Measurements from ENCODE around the gene EPPIN. TPM values are rescaled to one million over a fixed set of nuclear protein-coding genes. Genes with fewer than 3 reads are reported as not detected.

Gene EPPIN
- total RNA-seq, 1 experiment from 2014 or later: not detected

Small RNA genes within 50 kb of the gene (small RNA-seq; reads per million reads assigned to genes)
- gene AL031663.1: not detected
- not detected for gene HSPD1P21
- gene RNA5SP485: 0.50 reads per million

Other genes with a start within 250 kb of the EPPIN start
- gene RBPJL, start 240.6 kb downstream of the EPPIN start, total RNA-seq (2014; rRNA removed; shearing (Covaris generic)): not detected in 2 replicates
- gene MATN4, start 239.1 kb downstream of the EPPIN start, total RNA-seq (2014; rRNA removed; shearing (Covaris generic)): 0.13 and 0.46 TPM in 2 replicates
- gene SDC4, start 199.0 kb downstream of the EPPIN start, total RNA-seq (2014; rRNA removed; shearing (Covaris generic)): 79.1 and 90.1 TPM in 2 replicates
- 73.6 and 74.7 TPM in 2 replicates for gene SYS1, start 184.2 kb downstream of the EPPIN start, total RNA-seq (2014; rRNA removed; shearing (Covaris generic))
- gene TP53TG5, start 169.1 kb downstream of the EPPIN start, total RNA-seq (2014; rRNA removed; shearing (Covaris generic)): 0.23 and 1.6 TPM in 2 replicates
- gene DBNDD2, start 139.1 kb downstream of the EPPIN start, total RNA-seq (2014; rRNA removed; shearing (Covaris generic)): 66.6 and 84.8 TPM in 2 replicates
- 164 and 165 TPM in 2 replicates for gene PIGT, start 131.3 kb downstream of the EPPIN start, total RNA-seq (2014; rRNA removed; shearing (Covaris generic))
- 17.7 and 21.9 TPM in 2 replicates for gene WFDC2, start 77.6 kb downstream of the EPPIN start, total RNA-seq (2014; rRNA removed; shearing (Covaris generic))
- not detected in 2 replicates for gene SPINT3, start 31.8 kb downstream of the EPPIN start, total RNA-seq (2014; rRNA removed; shearing (Covaris generic))
- not detected in 2 replicates for gene WFDC6, start 7.9 kb downstream of the EPPIN start, total RNA-seq (2014; rRNA removed; shearing (Covaris generic))
- gene WFDC8, start 31.9 kb upstream of the EPPIN start, total RNA-seq (2014; rRNA removed; shearing (Covaris generic)): not detected in 2 replicates
- not detected in 2 replicates for gene WFDC10A, start 82.3 kb upstream of the EPPIN start, total RNA-seq (2014; rRNA removed; shearing (Covaris generic))
- not detected in 2 replicates for gene WFDC9, start 83.9 kb upstream of the EPPIN start, total RNA-seq (2014; rRNA removed; shearing (Covaris generic))
- not detected in 2 replicates for gene WFDC11, start 122.8 kb upstream of the EPPIN start, total RNA-seq (2014; rRNA removed; shearing (Covaris generic))
- not detected in 2 replicates for gene WFDC13, start 154.6 kb upstream of the EPPIN start, total RNA-seq (2014; rRNA removed; shearing (Covaris generic))
- gene WFDC10B, start 157.6 kb upstream of the EPPIN start, total RNA-seq (2014; rRNA removed; shearing (Covaris generic)): not detected in 2 replicates
- gene SPINT4, start 174.9 kb upstream of the EPPIN start, total RNA-seq (2014; rRNA removed; shearing (Covaris generic)): not detected in 2 replicates
- gene WFDC3, start 244.5 kb upstream of the EPPIN start, total RNA-seq (2014; rRNA removed; shearing (Covaris generic)): not detected in 2 replicates
- gene DNTTIP1, start 244.6 kb upstream of the EPPIN start, total RNA-seq (2014; rRNA removed; shearing (Covaris generic)): 26.2 and 33.2 TPM in 2 replicates